BE2C (cell line): ENCODE data around the gene PAPPA2.

Experiments
- DNase-seq: peaks from one replicate; pipeline ENCODE4 v3.0.0-alpha.2; 2020
- H3K27me3 ChIP-seq: fragments of 250-450 bp; sonication (Bioruptor Pico); 2 replicates; pipeline ENCODE4 v1.5.1; 2020; ENCODE audit warnings: mild to moderate bottlenecking
- H3K36me3 ChIP-seq: fragments of 250-450 bp; sonication (Bioruptor Pico); 2 replicates; pipeline ENCODE4 v1.5.1; 2020; ENCODE audit warnings: mild to moderate bottlenecking
- H3K4me1 ChIP-seq: fragments of 250-450 bp; sonication (Bioruptor Pico); 2 replicates; pipeline ENCODE4 v1.5.1; 2020
- H3K4me3 ChIP-seq: 2 replicates; pipeline ENCODE4 v1.5.1; 2011; ENCODE audit warnings: low read depth, low read length
- H3K9me3 ChIP-seq: fragments of 250-450 bp; sonication (Bioruptor Pico); 2 replicates; pipeline ENCODE4 v1.5.1; 2020
- CTCF ChIP-seq: IDR thresholded peaks from 2 replicates; pipeline ENCODE4 v1.5.1; 2012; ENCODE audit warnings: mild to moderate bottlenecking, low read depth, low read length

The PAPPA2 gene

GRCh38 chr1:176605176-176605575 is 142.2 kb downstream of the PAPPA2 start:
- no peak overlapping the region for H3K4me3 ChIP-seq
- H3K36me3 ChIP-seq, result no peaks in the 10 kb centered on the region
- no peaks in the 10 kb centered on the region for H3K4me1 ChIP-seq
- TF ChIP-seq CTCF, result no peak
- no peaks in the 10 kb centered on the region for H3K27me3 ChIP-seq
- H3K9me3 ChIP-seq, result no peaks in the 10 kb centered on the region
- no peak for DNase-seq

- no peaks in the 10 kb centered on the region for H3K27me3 ChIP-seq
These were observed 146.8 kb downstream of the PAPPA2 start for GRCh38 chr1:176609556-176610408.

GRCh38 chr1:176612791-176613190 is 149.8 kb downstream of the PAPPA2 start:
- TF ChIP-seq CTCF, result no peak
- no peaks in the 10 kb centered on the region for H3K36me3 ChIP-seq
- no peak overlapping the region for H3K4me3 ChIP-seq
- no peaks in the 10 kb centered on the region for H3K9me3 ChIP-seq
- H3K4me1 ChIP-seq, result no peaks in the 10 kb centered on the region
- no peaks in the 10 kb centered on the region for H3K27me3 ChIP-seq
- no peak for DNase-seq

More at GRCh38 chr1:176609556-176610408, 146.8 kb downstream of the PAPPA2 start:
- H3K36me3 ChIP-seq, result no peaks in the 10 kb centered on the region
- H3K9me3 ChIP-seq, result no peaks in the 10 kb centered on the region
- DNase-seq, result no peak
- no peak overlapping the region for H3K4me3 ChIP-seq
- H3K4me1 ChIP-seq, result no peaks in the 10 kb centered on the region
- TF ChIP-seq CTCF, result no peak

GRCh38 chr1:176617881-176618280 is 154.9 kb downstream of the PAPPA2 start:
- H3K4me3 ChIP-seq, result no peak overlapping the region
- H3K4me1 ChIP-seq, result no peaks in the 10 kb centered on the region
- no peak for DNase-seq
- no peaks in the 10 kb centered on the region for H3K27me3 ChIP-seq
- no peak for TF ChIP-seq CTCF
- H3K9me3 ChIP-seq, result no peaks in the 10 kb centered on the region
- H3K36me3 ChIP-seq, result no peaks in the 10 kb centered on the region

- H3K4me3 ChIP-seq, result no peak overlapping the region
- no peaks in the 10 kb centered on the region for H3K4me1 ChIP-seq
- H3K9me3 ChIP-seq, result no peaks in the 10 kb centered on the region
- H3K27me3 ChIP-seq, result no peaks in the 10 kb centered on the region
- no peak for DNase-seq
- H3K36me3 ChIP-seq, result no peaks in the 10 kb centered on the region
- TF ChIP-seq CTCF, result no peak
These were observed 156.3 kb downstream of the PAPPA2 start for GRCh38 chr1:176619261-176619660.

GRCh38 chr1:176625365-176625764 is 162.4 kb downstream of the PAPPA2 start:
- no peaks in the 10 kb centered on the region for H3K4me1 ChIP-seq
- no peaks in the 10 kb centered on the region for H3K9me3 ChIP-seq
- no peak overlapping the region for H3K4me3 ChIP-seq
- H3K36me3 ChIP-seq, result no peaks in the 10 kb centered on the region
- TF ChIP-seq CTCF, result no peak
- no peak for DNase-seq
- H3K27me3 ChIP-seq, result no peaks in the 10 kb centered on the region
